Medulla oblongata (tissue), 1 donor: ENCODE results near the gene SPNS1.
"Not testable (repeated sequence)": the region's sequence is repeated elsewhere in the genome, so short reads cannot be mapped to it uniquely, and the experiment has no call there.

Experiments
- DNase-seq: peaks from one replicate; pipeline ENCODE4 v3.0.0-alpha.2; 2015; ENCODE audit errors: extremely low spot score

Gene SPNS1, protein sequence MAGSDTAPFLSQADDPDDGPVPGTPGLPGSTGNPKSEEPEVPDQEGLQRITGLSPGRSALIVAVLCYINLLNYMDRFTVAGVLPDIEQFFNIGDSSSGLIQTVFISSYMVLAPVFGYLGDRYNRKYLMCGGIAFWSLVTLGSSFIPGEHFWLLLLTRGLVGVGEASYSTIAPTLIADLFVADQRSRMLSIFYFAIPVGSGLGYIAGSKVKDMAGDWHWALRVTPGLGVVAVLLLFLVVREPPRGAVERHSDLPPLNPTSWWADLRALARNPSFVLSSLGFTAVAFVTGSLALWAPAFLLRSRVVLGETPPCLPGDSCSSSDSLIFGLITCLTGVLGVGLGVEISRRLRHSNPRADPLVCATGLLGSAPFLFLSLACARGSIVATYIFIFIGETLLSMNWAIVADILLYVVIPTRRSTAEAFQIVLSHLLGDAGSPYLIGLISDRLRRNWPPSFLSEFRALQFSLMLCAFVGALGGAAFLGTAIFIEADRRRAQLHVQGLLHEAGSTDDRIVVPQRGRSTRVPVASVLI

DNA sequence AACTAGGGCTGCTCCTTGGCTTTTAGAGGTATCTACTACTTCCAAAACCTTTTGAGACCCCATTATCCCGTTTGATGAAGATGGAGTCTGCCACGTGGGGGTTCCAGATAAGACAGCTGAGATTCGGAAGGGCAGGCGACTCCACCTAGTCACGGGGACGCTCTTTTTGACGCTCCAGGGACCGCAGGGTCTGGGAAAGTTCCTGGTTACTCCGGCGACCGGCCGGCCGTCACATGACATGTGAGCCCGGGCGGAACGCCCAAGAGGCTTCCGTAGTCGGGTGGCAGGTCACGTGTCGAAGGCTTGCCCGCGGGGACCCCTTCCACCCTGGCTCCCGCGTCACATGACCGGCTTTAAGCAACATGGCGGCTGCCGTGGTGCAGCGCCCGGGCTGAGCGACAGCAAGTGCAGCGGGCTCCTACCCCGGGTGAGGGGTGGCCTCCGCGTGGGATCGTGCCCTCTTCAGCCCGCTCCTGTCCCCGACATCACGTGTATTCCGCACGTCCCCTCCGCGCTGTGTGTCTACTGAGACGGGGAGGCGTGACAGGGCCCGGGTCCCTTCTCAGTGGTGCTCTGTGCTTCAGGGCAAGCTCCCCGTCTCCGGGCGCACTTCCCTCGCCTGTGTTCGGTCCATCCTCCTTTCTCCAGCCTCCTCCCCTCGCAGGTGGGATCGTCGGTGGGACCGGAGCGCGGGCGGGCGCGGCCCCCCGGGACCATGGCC lies at the start of gene SPNS1:
TSS of gene SPNS1 (plus strand) at position 342 of the 721 bp plus-strand sequence. CDS start at position 716, 374 bp downstream.
- DNase-seq = peak; percentile 97

DNA sequence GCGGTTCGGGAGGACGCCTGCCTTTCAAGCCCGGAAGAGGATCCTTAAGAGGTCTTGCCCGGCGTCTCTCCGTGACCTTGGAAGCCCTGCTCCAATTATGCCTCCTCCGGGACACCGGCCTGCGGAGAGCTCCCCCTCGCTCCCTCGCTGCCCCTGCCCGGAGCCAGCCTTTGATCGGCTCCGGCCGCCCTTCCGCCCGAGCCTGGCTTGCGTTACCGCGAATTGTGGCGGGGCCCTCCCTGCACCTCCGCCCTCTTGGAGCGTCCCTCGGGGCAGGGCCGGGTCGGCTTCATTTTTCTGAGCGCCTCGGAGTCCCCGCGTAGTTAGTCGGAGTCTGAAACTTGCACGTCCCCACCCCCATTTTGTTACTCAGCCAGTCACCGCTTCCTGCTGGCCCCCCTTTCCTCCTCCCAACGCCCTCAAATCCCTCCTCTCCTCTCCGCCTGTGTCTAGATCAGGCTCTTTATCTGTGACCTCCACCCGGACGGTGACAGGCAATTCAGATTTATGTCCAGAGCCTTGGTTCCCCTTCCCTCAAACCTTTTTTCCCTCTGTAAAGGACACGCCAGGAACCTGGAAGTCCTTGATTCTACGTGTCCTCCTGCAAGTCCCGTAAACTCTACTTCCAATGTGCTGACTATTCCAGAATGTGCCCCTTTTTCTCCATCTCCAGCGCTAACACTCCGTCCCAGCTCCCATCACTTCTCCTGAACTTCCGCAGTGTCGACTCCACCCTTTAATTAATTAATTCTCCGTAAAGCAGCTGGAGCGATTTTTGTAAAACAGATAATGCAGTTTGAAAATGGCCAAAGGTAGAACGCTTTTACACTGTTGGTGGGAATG lies 49.0 kb upstream of the SPNS1 start:
- DNase-seq = peak; percentile 60

DNA sequence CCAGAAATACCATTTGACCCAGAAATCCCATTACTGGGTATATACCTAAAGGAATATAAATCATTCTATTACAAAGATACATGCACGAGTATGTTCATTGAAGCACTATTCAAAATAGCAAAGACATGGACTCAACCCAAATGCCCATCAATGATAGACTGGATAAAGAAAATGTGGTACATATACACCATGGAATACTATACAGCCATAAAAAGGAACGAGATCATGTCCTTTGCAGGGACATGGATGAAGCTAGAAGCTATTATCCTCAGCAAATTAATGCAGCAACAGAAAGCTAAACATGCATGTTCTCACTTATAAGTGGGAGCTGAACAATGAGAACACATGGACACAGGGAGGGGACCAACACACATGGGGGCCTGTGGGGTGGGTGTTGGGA lies 48.3 kb upstream of the SPNS1 start:
- DNase-seq = not testable (repeated sequence)

DNA sequence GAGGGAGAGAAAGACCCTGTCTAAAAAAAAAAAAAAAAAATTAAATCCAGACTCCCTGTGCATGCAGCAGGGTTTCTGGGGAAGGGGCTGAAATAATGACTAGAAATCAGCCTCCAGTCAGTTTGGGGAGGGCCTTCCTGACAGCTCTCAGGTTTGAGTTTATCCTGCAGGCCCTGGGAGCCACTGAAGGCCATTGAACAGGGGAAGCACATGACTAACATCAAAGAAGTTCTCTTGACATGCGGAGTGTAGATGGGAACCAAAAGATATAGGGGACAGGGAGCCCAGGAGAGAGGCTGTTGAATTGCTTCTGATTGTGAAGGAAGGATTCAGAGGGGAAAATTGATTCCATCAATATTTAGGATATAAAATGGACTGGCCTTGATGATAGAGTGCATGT lies 46.8 kb upstream of the SPNS1 start:
- DNase-seq = no peak

DNA sequence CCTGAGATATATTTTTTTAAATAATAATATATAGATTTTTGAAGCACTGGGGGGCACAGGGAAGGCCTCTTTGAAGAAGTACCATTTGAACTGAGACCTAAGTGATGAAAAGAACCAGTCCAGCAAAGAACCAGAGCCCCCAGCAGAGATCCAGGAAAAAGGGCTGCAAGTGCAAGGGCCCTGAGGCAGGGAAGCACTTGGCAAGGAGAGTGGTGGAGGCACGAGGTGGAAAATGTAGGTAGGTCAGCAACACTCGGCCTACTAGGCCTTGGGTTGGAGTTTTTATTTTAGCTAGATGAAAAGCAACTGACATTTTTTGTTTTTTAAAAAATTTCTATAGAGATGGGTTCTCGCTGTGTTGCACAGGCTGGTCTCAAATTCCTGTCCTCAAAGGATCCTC lies 44.4 kb upstream of the SPNS1 start:
- DNase-seq = no peak

DNA sequence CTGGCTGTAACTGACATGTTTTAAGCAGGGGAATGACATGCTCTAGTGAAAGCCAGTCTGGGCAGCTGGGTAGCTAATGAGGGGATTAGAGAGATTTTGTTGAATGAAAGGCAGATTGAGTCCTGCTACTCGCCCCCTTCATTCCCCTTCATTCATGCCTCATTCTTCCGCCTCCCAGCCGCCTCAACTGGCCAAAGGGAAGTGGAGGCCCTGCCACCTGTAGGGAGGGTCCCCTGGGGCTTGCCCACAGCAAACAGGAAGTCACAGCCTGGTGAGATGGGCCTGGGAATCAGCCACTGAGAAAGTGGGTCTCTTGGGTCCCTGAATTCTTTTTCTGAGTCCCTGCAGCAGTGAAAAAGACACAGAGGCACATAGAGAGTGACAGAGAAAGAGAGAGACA lies 43.9 kb upstream of the SPNS1 start:
- no peak for DNase-seq

DNA sequence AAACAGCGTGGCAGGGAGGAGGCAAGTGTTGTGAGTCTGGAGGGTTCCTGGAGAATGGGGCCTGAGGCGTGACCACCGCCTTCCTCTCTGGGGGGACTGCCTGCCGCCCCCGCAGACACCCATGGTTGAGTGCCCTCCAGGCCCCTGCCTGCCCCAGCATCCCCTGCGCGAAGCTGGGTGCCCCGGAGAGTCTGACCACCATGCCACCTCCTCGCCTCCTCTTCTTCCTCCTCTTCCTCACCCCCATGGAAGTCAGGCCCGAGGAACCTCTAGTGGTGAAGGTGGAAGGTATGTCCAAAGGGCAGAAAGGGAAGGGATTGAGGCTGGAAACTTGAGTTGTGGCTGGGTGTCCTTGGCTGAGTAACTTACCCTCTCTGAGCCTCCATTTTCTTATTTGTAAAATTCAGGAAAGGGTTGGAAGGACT lies 42.8 kb upstream of the SPNS1 start, which contains the start of gene CD19:
TSS of gene CD19 (plus strand) at position 171 of the 425 bp plus-strand sequence. CDS start at position 201, 30 bp downstream.
- no peak for DNase-seq

DNA sequence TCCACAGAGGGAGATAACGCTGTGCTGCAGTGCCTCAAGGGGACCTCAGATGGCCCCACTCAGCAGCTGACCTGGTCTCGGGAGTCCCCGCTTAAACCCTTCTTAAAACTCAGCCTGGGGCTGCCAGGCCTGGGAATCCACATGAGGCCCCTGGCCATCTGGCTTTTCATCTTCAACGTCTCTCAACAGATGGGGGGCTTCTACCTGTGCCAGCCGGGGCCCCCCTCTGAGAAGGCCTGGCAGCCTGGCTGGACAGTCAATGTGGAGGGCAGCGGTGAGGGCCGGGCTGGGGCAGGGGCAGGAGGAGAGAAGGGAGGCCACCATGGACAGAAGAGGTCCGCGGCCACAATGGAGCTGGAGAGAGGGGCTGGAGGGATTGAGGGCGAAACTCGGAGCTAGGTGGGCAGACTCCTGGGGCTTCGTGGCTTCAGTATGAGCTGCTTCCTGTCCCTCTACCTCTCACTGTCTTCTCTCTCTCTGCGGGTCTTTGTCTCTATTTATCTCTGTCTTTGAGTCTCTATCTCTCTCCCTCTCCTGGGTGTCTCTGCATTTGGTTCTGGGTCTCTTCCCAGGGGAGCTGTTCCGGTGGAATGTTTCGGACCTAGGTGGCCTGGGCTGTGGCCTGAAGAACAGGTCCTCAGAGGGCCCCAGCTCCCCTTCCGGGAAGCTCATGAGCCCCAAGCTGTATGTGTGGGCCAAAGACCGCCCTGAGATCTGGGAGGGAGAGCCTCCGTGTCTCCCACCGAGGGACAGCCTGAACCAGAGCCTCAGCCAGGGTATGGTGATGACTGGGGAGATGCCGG lies 42.0 kb upstream of the SPNS1 start:
- no peak for DNase-seq

DNA sequence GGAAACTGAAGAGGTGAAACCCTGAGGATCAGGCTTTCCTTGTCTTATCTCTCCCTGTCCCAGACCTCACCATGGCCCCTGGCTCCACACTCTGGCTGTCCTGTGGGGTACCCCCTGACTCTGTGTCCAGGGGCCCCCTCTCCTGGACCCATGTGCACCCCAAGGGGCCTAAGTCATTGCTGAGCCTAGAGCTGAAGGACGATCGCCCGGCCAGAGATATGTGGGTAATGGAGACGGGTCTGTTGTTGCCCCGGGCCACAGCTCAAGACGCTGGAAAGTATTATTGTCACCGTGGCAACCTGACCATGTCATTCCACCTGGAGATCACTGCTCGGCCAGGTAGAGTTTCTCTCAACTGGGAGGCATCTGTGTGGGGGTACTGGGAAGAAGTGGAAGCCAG lies 41.4 kb upstream of the SPNS1 start:
- DNase-seq = no peak

DNA sequence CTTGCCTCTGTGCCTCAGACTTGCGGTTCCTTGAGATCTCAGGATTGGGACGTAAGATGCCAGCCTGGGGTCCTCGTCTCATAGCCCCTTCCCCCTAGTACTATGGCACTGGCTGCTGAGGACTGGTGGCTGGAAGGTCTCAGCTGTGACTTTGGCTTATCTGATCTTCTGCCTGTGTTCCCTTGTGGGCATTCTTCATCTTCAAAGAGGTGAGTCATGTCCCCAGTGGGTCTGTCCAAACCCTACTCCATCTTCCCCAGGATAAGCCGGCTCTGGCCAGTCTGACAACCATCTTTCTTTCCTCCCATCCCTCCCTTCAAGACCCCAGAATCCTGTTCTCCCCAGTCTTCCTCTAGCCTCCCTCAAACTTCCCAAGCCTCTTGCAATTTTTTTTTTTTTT lies 39.2 kb upstream of the SPNS1 start:
- DNase-seq = no peak

DNA sequence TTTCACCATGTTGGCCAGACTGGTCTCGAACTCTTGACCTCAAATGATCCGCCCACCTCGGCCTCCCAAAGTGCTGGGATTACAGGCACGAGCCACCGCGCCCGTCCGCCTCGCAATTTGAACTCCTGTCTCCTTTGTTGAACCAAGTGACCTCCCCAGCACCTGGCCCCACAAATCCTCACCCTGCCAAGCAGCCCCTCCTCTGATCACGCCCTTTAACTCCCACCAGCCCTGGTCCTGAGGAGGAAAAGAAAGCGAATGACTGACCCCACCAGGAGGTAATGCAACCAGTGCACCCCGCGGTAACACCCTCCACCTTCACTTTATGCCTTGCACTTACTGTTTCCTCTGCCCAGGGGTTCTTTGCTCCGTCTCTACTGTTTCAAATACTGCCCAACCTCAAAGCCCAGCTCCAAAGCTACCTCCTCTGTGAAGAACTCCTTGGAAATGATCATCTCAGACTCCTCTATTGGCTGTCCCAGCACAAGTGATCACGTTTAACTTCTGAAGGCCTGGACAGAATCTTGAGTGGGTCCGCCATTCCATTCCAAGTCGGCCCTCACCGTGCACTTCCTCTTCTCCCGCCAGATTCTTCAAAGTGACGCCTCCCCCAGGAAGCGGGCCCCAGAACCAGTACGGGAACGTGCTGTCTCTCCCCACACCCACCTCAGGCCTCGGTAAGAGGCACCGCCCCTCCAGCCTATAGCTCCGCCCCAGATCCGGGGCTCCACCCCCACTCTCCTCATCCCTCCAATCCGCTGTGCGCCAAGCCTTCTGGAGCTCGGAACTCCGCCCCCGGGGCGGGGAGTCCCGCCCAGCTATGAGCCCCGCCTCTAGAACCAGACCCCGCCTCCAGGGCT lies 38.4 kb upstream of the SPNS1 start:
- peak; percentile 83 for DNase-seq

DNA sequence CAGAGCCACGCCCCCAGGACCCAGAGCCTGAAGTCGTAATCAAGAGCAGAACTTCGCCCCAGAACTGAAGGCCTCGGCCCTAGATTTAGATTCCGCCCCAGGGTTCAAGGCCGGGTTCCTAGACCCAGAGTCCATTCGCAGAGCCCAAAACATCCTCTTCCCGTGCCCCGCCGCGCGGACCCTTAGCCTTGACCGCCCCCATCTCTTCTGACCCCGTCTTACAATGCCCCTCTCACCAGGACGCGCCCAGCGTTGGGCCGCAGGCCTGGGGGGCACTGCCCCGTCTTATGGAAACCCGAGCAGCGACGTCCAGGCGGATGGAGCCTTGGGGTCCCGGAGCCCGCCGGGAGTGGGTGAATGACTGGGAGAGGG lies 37.8 kb upstream of the SPNS1 start:
- no peak for DNase-seq

DNA sequence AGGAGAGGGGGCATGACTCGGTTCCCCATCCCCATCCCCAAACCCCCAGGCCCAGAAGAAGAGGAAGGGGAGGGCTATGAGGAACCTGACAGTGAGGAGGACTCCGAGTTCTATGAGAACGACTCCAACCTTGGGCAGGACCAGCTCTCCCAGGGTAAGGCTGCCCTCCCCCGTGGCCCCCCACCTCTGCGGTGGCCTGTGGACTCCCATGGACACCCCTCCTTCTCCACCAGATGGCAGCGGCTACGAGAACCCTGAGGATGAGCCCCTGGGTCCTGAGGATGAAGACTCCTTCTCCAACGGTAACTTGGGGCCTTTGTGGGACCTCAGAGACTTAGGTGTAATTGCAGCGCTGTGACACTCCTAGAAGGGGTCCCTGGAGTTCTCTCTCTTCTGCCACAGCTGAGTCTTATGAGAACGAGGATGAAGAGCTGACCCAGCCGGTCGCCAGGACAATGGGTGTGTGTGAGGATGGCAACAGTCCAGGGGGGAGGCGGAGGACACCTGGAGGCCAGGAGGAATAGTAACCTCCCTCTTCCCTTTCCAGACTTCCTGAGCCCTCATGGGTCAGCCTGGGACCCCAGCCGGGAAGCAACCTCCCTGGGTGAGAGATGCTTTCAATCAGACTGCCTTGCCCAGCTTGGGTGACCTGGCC lies 37.2 kb upstream of the SPNS1 start:
- no peak for DNase-seq

DNA sequence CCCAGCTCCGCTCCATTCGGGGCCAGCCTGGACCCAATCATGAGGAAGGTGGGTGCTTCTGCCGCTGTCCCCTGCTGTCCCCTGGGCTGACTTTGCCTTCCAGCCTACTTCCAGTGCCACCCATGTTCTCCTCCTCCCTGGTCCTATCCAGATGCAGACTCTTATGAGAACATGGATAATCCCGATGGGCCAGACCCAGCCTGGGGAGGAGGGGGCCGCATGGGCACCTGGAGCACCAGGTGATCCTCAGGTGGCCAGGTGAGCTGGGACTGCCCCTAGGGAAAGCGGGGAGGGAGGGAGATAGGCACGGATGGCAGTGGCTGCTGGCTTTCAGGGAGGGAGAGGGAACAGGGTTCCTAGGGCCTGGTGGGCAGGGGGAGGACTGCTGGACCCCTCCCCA lies 35.9 kb upstream of the SPNS1 start:
- no peak for DNase-seq

DNA sequence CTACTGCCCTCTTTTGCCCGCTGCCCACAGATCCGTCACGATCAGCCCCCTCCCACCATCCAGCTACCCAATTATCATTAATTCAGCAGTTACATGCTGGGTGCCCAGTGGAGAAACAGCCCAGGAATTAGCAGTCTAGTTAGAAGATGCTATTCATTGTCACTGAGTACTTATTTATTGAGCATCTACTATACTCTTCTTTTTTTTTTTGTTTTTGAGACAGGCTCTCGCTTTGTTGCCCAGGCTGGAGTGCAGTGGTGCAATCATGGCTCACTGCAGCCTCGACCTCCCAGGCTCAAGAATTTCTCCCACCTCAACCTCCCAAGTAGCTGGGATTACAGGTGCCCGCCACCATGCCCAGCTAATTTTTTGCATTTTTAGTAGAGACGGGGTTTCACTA lies 34.8 kb upstream of the SPNS1 start:
- not testable (repeated sequence) for DNase-seq

DNA sequence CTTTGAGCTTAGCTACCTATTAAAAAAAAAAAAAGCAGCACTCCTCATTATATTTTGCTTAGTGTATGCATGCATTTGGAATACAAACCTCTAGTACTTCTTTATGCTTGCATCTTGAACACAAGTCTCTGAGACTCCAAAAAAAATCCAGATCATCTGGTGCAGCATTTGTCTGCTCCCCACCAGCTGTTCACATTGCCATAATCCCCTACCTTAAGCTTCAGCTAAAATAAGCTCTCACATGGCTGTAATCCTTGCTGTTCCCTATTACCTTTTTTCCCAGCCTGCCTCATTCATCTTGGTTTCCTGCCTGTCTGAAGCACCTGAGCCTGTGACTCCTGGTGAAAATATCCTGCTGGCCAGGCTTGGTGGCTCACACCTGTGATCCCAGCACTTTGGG lies 31.3 kb upstream of the SPNS1 start:
- DNase-seq = no peak

DNA sequence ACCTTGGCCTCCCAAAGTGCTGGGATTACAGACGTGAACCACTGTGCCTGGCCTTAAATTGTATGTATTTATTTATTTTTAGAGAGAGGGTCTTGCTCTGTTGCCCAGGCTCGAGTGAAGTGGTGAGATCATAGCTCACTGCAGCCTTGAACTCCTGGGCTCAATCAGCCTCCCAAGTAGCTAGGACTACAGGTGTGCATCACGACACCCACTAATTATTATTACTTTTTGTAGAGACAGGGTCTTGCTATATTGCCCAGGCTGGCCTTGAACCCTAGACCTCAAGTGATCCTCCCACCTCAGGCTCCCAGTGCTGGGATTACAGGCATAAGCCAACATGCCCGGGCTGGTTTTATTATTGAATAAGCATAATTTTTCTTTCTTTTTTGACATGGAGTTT lies 27.9 kb upstream of the SPNS1 start:
- no peak for DNase-seq

DNA sequence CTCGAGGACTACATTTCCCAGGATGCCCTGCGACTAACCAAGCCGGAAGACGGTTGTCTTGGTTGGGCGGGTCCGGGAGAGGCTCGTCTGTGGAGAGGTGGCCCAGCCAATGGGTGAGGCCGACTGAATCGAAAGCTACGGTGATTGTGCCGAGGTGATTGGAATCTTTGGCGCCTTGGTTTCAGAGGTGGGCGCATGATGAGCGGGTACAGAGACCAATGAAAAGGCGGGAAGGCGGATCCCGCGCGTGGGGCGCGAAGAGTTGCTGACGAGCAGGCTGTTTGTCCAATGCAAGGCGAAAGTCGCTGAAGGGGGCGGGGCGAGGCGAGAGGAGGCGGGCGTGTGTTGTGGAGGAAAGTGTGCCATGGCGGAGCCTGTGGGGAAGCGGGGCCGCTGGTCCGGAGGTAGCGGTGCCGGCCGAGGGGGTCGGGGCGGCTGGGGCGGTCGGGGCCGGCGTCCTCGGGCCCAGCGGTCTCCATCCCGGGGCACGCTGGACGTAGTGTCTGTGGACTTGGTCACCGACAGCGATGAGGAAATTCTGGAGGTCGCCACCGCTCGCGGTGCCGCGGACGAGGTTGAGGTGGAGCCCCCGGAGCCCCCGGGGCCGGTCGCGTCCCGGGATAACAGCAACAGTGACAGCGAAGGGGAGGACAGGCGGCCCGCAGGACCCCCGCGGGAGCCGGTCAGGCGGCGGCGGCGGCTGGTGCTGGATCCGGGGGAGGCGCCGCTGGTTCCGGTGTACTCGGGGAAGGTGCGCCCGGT lies 23.7 kb upstream of the SPNS1 start, which contains the start of gene NFATC2IP:
TSS of gene NFATC2IP (plus strand) at position 290 of the 762 bp plus-strand sequence. CDS start at position 365, 75 bp downstream.
- DNase-seq = peak; percentile 100
